Stimulated activated CD8-positive, alpha-beta memory T cell treated with anti-CD3 and anti-CD28 coated beads, Interleukin-7, amount 100 ng/mL, for 4 hours (primary cell): ENCODE results near the gene CEBPE.
A peak's percentile ranks its signal among the peaks of the same experiment; 100 is the strongest.

Source experiments
- DNase-seq, 2 donors: peaks; one replicate each; pipeline ENCODE4 v3.0.0-alpha.2; 2020; ENCODE audit warnings: low read depth in 2 of 2

Gene CEBPE

GRCh38 chr14:23076785-23077408 lies 42.2 kb downstream of the CEBPE start:
- DNase-seq, result no peak

- DNase-seq, result no peak
Measured at GRCh38 chr14:23074906-23075305, 44.1 kb downstream of the CEBPE start.

GRCh38 chr14:23071921-23072539 lies 47.0 kb downstream of the CEBPE start:
- DNase-seq, result no peak

- DNase-seq, result peak; percentile 53 to 64
Measured at GRCh38 chr14:23071244-23071920, 47.7 kb downstream of the CEBPE start.

- no peak for DNase-seq
Measured at GRCh38 chr14:23070262-23071129, 48.6 kb downstream of the CEBPE start.

GRCh38 chr14:23069413-23069806 lies 49.6 kb downstream of the CEBPE start:
- no peak for DNase-seq

- DNase-seq, result peak; percentile 34 to 45
Measured at GRCh38 chr14:23068789-23069412, 50.2 kb downstream of the CEBPE start.

- DNase-seq, result no peak
Measured at GRCh38 chr14:23067847-23068788, 50.9 kb downstream of the CEBPE start.
